Keratinocyte (primary cell): ENCODE measurements around the gene TMEM163.

ENCODE experiments used
- CTCF ChIP-seq, 3 experiments: IDR thresholded peaks in 1 of 3; conservative IDR thresholded peaks in 1 of 3; optimal IDR thresholded peaks in 1 of 3; 2 replicates in 2 of 3; 3 replicates in 1 of 3; pipeline versions ENCODE3 to v1.5.1; 2011; ENCODE audit warnings: low read length in 3 of 3, mild to moderate bottlenecking in 3 of 3, moderate library complexity in 2 of 3, control low read depth in 1 of 3, inconsistent platforms in 1 of 3; ENCODE audit not compliant: insufficient read depth in 2 of 3; ENCODE audit errors: extremely low read depth in 1 of 3
- EZH2 ChIP-seq: IDR thresholded peaks from one replicate; pipeline ENCODE4 v1.6.1; 2012; ENCODE audit warnings: inconsistent platforms, mild to moderate bottlenecking, low read length, moderate library complexity

GRCh38 chr2:134639265-134639664, 79.5 kb downstream of the TMEM163 start:
- TF ChIP-seq CTCF (optimal IDR thresholded peaks at IDR 0.05 in 1 of 3, IDR thresholded peaks at IDR 0.05 in 1 of 3, conservative IDR thresholded peaks at IDR 0.05 in 1 of 3; ENCODE audit: extremely low read depth in 1 of 3, insufficient read depth in 2 of 3, low read length in 3 of 3) (no peak), EZH2 (no peak)
